Heart right ventricle (tissue), 16 donors: Measurements from ENCODE around the gene RPS6KA3. TPM values are rescaled to one million over a fixed set of nuclear protein-coding genes. Genes with fewer than 3 reads are reported as not detected.

Experiments used
- ATAC-seq, 8 donors: fragments of 200-7000 bp; cut with Tn5 transposase; one replicate each; pipeline ENCODE4 v1.9.1; 2020; ENCODE audit warnings: mild to moderate bottlenecking in 8 of 8, moderate library complexity in 8 of 8, moderate number of reproducible peaks in 1 of 8
- DNase-seq, 2 donors: peaks; one replicate each; pipeline ENCODE4 v3.0.0-alpha.2; 2020
- H3K27ac ChIP-seq, 10 donors: fragments of 200-600 bp; sonication (generic) in 2 of 10; one replicate each; pipeline versions ENCODE4 v1.5.0 to v1.8.0; 2020 to 2022; ENCODE audit warnings: mild to moderate bottlenecking in 3 of 10
- H3K27me3 ChIP-seq, 7 donors: fragments of 200-600 bp; one replicate each; pipeline ENCODE4 v1.8.0; 2021 to 2022; ENCODE audit warnings: mild to moderate bottlenecking in 2 of 7
- H3K36me3 ChIP-seq, 9 donors: fragments of 200-600 bp; sonication (generic) in 1 of 9; one replicate each; pipeline versions ENCODE4 v1.5.0 to v1.8.0; 2020 to 2022; ENCODE audit warnings: mild to moderate bottlenecking in 2 of 9
- H3K4me1 ChIP-seq, 9 donors: fragments of 200-600 bp; sonication (generic) in 1 of 9; one replicate each; pipeline versions ENCODE4 v1.5.0 to v1.8.0; 2020 to 2022; ENCODE audit warnings: mild to moderate bottlenecking in 4 of 9
- H3K4me3 ChIP-seq, 10 donors: fragments of 200-600 bp; sonication (generic) in 2 of 10; one replicate each; pipeline versions ENCODE4 v1.5.0 to v1.8.0; 2020 to 2022; ENCODE audit warnings: mild to moderate bottlenecking in 7 of 10, moderate library complexity in 2 of 10
- H3K9me3 ChIP-seq, 11 donors: fragments of 200-600 bp in 10 of 11; sonication (generic) in 2 of 11; one replicate each; pipeline versions ENCODE4 v1.5.0 to v1.8.0; 2013 to 2022; ENCODE audit warnings: mild to moderate bottlenecking in 2 of 11, control low read depth in 1 of 11, moderate library complexity in 1 of 11
- CTCF ChIP-seq, 9 donors: fragments of 200-600 bp; sonication (generic) in 2 of 9; IDR thresholded peaks; one replicate each; pipeline versions ENCODE4 v1.5.0 to v1.8.0; 2021 to 2022; ENCODE audit warnings: antibody characterized with exemption in 9 of 9, mild to moderate bottlenecking in 5 of 9, moderate library complexity in 1 of 9
- WGBS, 2 donors: extraction: QIAGEN DNeasy Blood & Tissue Kit; methylation state at CpG; one replicate each; pipeline ENCODE4 v1.1.7; 2013; ENCODE audit warnings: inconsistent platforms in 1 of 2; 5-methylcytosine and 5-hydroxymethylcytosine counted together
- intact Hi-C, 10 donors: fragments of 100-400 bp; cut with DNase I; formaldehyde crosslinking; loops; one replicate each; pipeline versions ENCODE4 v1.11.1 to v1.14.2; 2022
- polyA plus RNA-seq, 2 donors: library from polyadenylated mRNA; stranded (reverse); fragments of 200-250 nt; gene quantifications; one replicate each; pipeline ENCODE4 v1.2.3, GENCODE V29; 2013
- total RNA-seq, 10 donors: library from RNA; stranded (reverse); fragmentation: NEBNext Ultra II Directional in 3 of 10; extraction: Animal tissue kit (Norgen Biotek cat#: 25700) in 3 of 10; gene quantifications; one replicate each; pipeline versions ENCODE4 v1.2.1 to v1.2.4, GENCODE V29; 2021 to 2023
- donor health status: Arrhythmogenic right ventricular cardiomyopathy.
- donor health status: ischemic (EF 13 %, LVEDD 7.1; RV severe dilation, severe dysfunction).
- donor health status: healthy with polysubstance abuse.
- donor health status: DM: no; HTN: yes; CAD: no.
- donor health status: DM: no; HTN: no; CAD: no.
- donor health status: ischemic (EF 25% LVEDD 6.9; RV normal size, moderate dysfunction).
- donor health status: ischemic (EF 25% LVEDD 5.7; RV mildly dilated, moderate dysfunction).
- donor health status: healthy.
- donor health status: DM: yes; HTN: yes; CAD: no.
- donor health status: Ischemic cardiomyopathy.
- donor health status: ischemic (EF 35%, LVEDD 5.7; RV mildly dilated, moderate dysfunction).
- donor health status: nonischemic (EF 11% LVEDD 7.7; RV severe dilation, severe dysfunction).
- donor health status: DM: yes; HTN: yes; CAD: no.
- donor health status: PGD.
- donor health status: ischemic (EF 29% LVEDD 5.4; RV normal size, mild dysfunction).
- donor health status: nonischemic (EF 23%, LVEDD 6.1; RV moderate dilation, normal function).

RPS6KA3 gene
- total and polyA plus RNA-seq, 12 donors, result 6.7 to 42.5 (median 35.0) TPM

DNA sequence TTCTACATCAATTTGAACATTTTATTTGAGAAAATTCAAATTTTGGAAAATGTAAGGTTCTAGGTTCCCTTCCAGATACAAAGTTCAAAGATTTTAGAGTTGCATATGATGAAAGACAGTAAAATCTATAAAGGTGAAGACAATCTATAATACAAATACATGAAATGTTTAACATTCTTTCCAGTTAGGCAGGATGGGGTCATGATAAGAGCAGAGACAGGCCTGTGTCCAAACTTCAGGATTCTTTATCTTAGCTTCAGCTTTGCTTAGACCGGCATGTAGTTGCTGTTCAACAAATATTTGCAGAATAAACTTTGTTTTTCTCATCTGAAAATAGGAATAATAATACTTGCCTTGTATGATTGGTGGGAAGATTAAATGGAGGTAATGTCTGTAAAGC, 4.5 kb upstream of the RPS6KA3 start:
- no peak overlapping the region for H3K4me3 ChIP-seq
- 40 to 46% methylated on average over 1 of the region's 1 CpG for WGBS, 2 donors
- no peaks in the 10 kb centered on the region for H3K36me3 ChIP-seq
- intact Hi-C loops, result loop anchor here in 2 of 10 donors (5.0 to 10.0 kb wide), 2 partner anchors 104 to 166 kb away; no protein-coding TSS in a partner anchor
- TF ChIP-seq CTCF (IDR thresholded peaks at IDR 0.05), result no peak
- peaks cover 0 to 45% (median 0%) of the 10 kb centered on the region in 7 donors for H3K27me3 ChIP-seq
- no peak for ATAC-seq
- H3K4me1 ChIP-seq, result no peaks in the 10 kb centered on the region
- no peaks in the 10 kb centered on the region for H3K9me3 ChIP-seq
- no peak overlapping the region for H3K27ac ChIP-seq
- no peak for DNase-seq

- ATAC-seq, result no peak
- TF ChIP-seq CTCF (IDR thresholded peaks at IDR 0.05), result no peak
- Histone ChIP-seq H3K4me1 (no peaks in the 10 kb centered on the region), H3K9me3 (no peaks in the 10 kb centered on the region), H3K27ac (no peak overlapping the region), H3K4me3 (no peak overlapping the region), H3K27me3 (peaks cover 0 to 49% (median 0%) of the 10 kb centered on the region in 7 donors), H3K36me3 (no peaks in the 10 kb centered on the region)
- intact Hi-C loops, result loop anchor here in 2 of 10 donors (5.0 to 10.0 kb wide), 2 partner anchors 104 to 167 kb away; no protein-coding TSS in a partner anchor
- WGBS, 2 donors, result 46 to 71% methylated on average over 1 of the region's 1 CpG
- no peak for DNase-seq
These were observed 3.8 kb upstream of the RPS6KA3 start for GRCh38 chrX:20270562-20270890.

DNA sequence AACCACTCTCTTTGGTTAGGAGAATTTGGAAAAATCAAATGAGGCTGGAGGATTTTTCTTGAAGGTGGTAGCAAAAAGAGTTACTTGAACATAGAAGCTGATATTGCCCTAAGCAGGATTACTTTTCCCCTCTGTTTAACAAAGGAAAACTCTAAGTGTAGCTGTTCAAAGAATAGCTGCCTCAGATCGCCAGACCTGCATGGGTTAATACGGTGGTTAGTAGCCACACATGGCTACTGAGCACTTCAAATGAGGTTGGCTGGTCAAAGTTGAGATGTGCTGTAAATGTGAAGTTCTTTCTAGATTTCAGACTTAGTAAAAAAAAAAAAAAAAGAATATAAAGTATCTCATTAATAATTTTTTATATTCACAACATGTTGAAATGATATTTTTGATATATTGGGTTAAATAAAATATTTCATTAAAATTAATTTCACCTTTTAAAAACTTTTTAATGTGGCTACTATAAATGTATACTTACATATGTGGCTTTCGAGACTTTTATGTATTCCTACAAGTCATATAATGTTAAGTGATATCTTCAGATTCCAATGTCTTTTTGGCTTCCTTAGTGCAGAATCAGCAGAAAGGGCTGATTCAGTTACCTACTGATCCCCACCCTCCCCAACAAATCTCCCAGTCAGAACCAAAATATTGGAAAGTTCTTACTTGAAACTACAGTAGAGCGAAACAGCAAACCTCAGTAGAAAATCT, 3.3 kb upstream of the RPS6KA3 start:
- H3K27me3 ChIP-seq, result peaks cover 0 to 50% (median 0%) of the 10 kb centered on the region in 7 donors
- no peak for TF ChIP-seq CTCF (IDR thresholded peaks at IDR 0.05)
- no peak overlapping the region for H3K4me3 ChIP-seq
- intact Hi-C loops, result loop anchor here in 5 of 10 donors (5.0 to 10.0 kb wide), 5 partner anchors 53 to 167 kb away; partner anchors contain the start of gene EIF1AX (in 1 of the 5)
- WGBS, 2 donors, result 88% methylated on average over 4 of the region's 4 CpGs
- no peaks in the 10 kb centered on the region for H3K36me3 ChIP-seq
- no peak for ATAC-seq
- peaks cover 0 to under 1% (median 0%) of the 10 kb centered on the region in 9 donors for H3K4me1 ChIP-seq
- H3K27ac ChIP-seq, result no peak overlapping the region
- no peaks in the 10 kb centered on the region for H3K9me3 ChIP-seq
- DNase-seq, result no peak

DNA sequence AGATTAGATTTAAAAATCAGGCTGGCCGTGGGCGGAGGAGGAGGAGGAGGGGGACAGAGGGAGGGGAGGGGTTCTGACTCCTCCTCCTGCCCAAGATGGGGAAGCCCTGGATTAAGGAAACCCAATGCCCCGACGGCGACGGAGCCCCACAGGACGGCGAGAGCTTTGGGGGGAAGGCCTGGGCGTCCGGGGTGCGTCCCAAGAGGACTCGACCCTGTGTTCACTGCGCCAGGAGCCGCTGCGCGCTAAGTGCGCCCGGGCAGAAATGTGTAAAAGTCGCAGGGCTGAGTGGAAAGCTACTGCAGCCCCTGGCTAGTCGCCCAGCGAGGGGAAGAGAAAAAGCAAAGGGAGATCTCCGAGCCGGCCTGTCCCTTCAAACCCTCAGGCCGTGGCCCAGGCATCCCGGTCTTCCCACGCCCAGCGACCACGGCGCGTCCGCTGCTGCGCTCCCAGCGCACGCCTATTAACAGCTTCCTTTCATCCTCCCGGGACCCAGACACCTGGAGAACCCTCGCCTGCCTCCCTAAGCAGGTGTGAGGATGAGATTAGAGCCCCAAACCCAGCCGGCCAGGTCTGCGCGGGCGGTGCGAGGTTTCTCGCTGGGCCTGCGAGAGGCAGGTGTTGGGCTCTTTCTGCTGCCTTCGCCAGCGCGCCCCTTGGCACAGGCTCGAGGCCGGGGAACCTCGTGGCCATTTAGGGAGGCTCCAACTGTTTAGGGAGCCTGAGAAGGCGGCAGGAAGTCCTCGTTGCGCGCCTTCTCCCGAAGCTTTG, 1.4 kb upstream of the RPS6KA3 start:
- H3K4me3 ChIP-seq, result peak overlapping the region; percentile 35 to 75 (median 70)
- H3K27me3 ChIP-seq, result peaks cover 0 to 50% (median 0%) of the 10 kb centered on the region in 7 donors
- H3K4me1 ChIP-seq, result peaks cover 0 to 19% (median 13%) of the 10 kb centered on the region in 9 donors
- DNase-seq, result peak; percentile 38 to 58
- H3K36me3 ChIP-seq, result no peaks in the 10 kb centered on the region
- H3K27ac ChIP-seq, result peak overlapping the region in 9 of 10 donors; percentile 72 to 91 (median 86)
- WGBS, 2 donors, result 13 to 17% methylated on average over 45 to 54 of the region's 54 CpGs
- TF ChIP-seq CTCF (IDR thresholded peaks at IDR 0.05), result no peak
- ATAC-seq, result peak; percentile 30 to 64 (median 52)
- H3K9me3 ChIP-seq, result no peaks in the 10 kb centered on the region
- intact Hi-C loops, result loop anchor here in 4 of 10 donors (5.0 to 10.0 kb wide), 3 partner anchors 51 to 123 kb away; partner anchors contain the start of gene EIF1AX (in 1 of the 4)
